Measurements from ENCODE around the gene TLE6.
A peak's percentile ranks its signal among the peaks of the same experiment; 100 is the strongest.

Gene TLE6

GRCh38 chr19:3028305-3029064 lies 51.1 kb downstream of the TLE6 start:
- no peak for TF ChIP-seq CTCF (IDR thresholded peaks at IDR 0.05)
- no peaks in the 10 kb centered on the region for H3K36me3 Mint-ChIP-seq (ENCODE audit: low read depth)
- peaks cover 8% of the 10 kb centered on the region for H3K9me3 Mint-ChIP-seq
- H3K4me3 Mint-ChIP-seq = no peak overlapping the region
- H3K4me1 Mint-ChIP-seq = no peaks in the 10 kb centered on the region
- no peak overlapping the region for H3K27ac Mint-ChIP-seq
- DNase-seq = no peak
- peaks cover 97% of the 10 kb centered on the region for H3K27me3 Mint-ChIP-seq (ENCODE audit: low read depth, poor library complexity)

- Mint-ChIP-seq H3K4me3 (no peak within 1 kb of the TSS), H3K36me3 (ENCODE audit: low read depth) (no peaks in the 10 kb centered on the region), H3K27ac (no peak within 1 kb of the TSS), H3K27me3 (ENCODE audit: low read depth, poor library complexity) (peaks cover 97% of the 10 kb centered on the region), H3K4me1 (peaks cover 7% of the 10 kb centered on the region), H3K9me3 (peaks cover 12% of the 10 kb centered on the region)
- DNase-seq = no peak
- no peak for TF ChIP-seq CTCF (IDR thresholded peaks at IDR 0.05)
Observed at GRCh38 chr19:3029065-3029923, 51.9 kb downstream of the TLE6 start, which contains the start of gene TLE2. Gene TLE2 (minus strand): TSS chr19:3029280. CDS start chr19:3028904, 376 bp downstream.

- no peak overlapping the region for H3K27ac Mint-ChIP-seq
- no peaks in the 10 kb centered on the region for H3K36me3 Mint-ChIP-seq (ENCODE audit: low read depth)
- H3K27me3 Mint-ChIP-seq (ENCODE audit: low read depth, poor library complexity) = peaks cover 91% of the 10 kb centered on the region
- no peak for TF ChIP-seq CTCF (IDR thresholded peaks at IDR 0.05)
- peaks cover 12% of the 10 kb centered on the region for H3K9me3 Mint-ChIP-seq
- H3K4me3 Mint-ChIP-seq = no peak overlapping the region
- H3K4me1 Mint-ChIP-seq = peaks cover 22% of the 10 kb centered on the region
- DNase-seq = no peak
Observed at GRCh38 chr19:3031607-3031867, 54.2 kb downstream of the TLE6 start.

GRCh38 chr19:3033595-3034405 lies 56.4 kb downstream of the TLE6 start:
- H3K27me3 Mint-ChIP-seq (ENCODE audit: low read depth, poor library complexity) = peaks cover 91% of the 10 kb centered on the region
- H3K4me3 Mint-ChIP-seq = peak overlapping the region; percentile 20
- DNase-seq = no peak
- H3K36me3 Mint-ChIP-seq (ENCODE audit: low read depth) = no peaks in the 10 kb centered on the region
- no peak for TF ChIP-seq CTCF (IDR thresholded peaks at IDR 0.05)
- H3K9me3 Mint-ChIP-seq = peaks cover 8% of the 10 kb centered on the region
- H3K27ac Mint-ChIP-seq = no peak overlapping the region
- peaks cover 25% of the 10 kb centered on the region for H3K4me1 Mint-ChIP-seq

- Mint-ChIP-seq H3K27ac (no peak overlapping the region), H3K4me3 (peak overlapping the region; percentile 55), H3K36me3 (ENCODE audit: low read depth) (no peaks in the 10 kb centered on the region), H3K27me3 (ENCODE audit: low read depth, poor library complexity) (peaks cover 94% of the 10 kb centered on the region), H3K9me3 (peaks cover 8% of the 10 kb centered on the region), H3K4me1 (peaks cover 25% of the 10 kb centered on the region)
- DNase-seq = no peak
- TF ChIP-seq CTCF (IDR thresholded peaks at IDR 0.05) = no peak
Observed at GRCh38 chr19:3034406-3034655, 57.0 kb downstream of the TLE6 start.

Measured in nephron progenitor cell (in vitro differentiated cells).